OCI-LY7 (cell line): ENCODE data around the gene PHF21B.

Source experiments
- CTCF ChIP-seq: fragments of 200-600 bp; sonication (generic); conservative IDR thresholded peaks from 2 replicates; pipeline ENCODE4 v1.5.1; 2014; ENCODE audit warnings: mild to moderate bottlenecking, antibody characterized with exemption, low read length, moderate library complexity, mixed read lengths
- EZH2phosphoT487 ChIP-seq: fragments of 200-600 bp; sonication (generic); IDR thresholded peaks from 2 replicates; pipeline ENCODE4 v1.6.1; 2018; ENCODE audit warnings: low read depth, borderline replicate concordance, mild to moderate bottlenecking, mixed run types, antibody characterized with exemption, low read length, moderate library complexity, mixed read lengths

- TF ChIP-seq CTCF (no peak), EZH2phosphoT487 (no peak)
These were observed 54.7 kb downstream of the PHF21B start for GRCh38 chr22:44955102-44955501.
